Neutrophil (primary cell): ENCODE data around the gene CDS2.
A peak's percentile ranks its signal among the peaks of the same experiment; 100 is the strongest.

Experiments used
- H3K27ac ChIP-seq: fragments of 200-600 bp; sonication (generic); 2 replicates; pipeline ENCODE4 v1.5.1; 2016; ENCODE audit warnings: mild to moderate bottlenecking, moderate library complexity
- H3K27me3 ChIP-seq: fragments of 200-600 bp; sonication (generic); 2 replicates; pipeline ENCODE4 v1.6.0; 2016; ENCODE audit warnings: mild to moderate bottlenecking
- H3K36me3 ChIP-seq: fragments of 200-600 bp; sonication (generic); 2 replicates; pipeline ENCODE4 v1.5.1; 2017
- H3K4me1 ChIP-seq, 2 experiments: fragments of 200-600 bp in 1 of 2; sonication (generic) in 1 of 2; 1 replicate in 1 of 2; 2 replicates in 1 of 2; pipeline versions ENCODE4 v1.5.1 to v1.6.1; 2013 to 2016; ENCODE audit warnings: low read depth in 1 of 2, low read length in 1 of 2, mild to moderate bottlenecking in 1 of 2, moderate library complexity in 1 of 2; ENCODE audit not compliant: control insufficient read depth in 1 of 2, insufficient read depth in 1 of 2
- H3K4me3 ChIP-seq, 2 experiments: fragments of 200-600 bp in 1 of 2; sonication (generic) in 1 of 2; 1 replicate in 1 of 2; 2 replicates in 1 of 2; pipeline ENCODE4 v1.5.1; 2013 to 2016; ENCODE audit warnings: low read depth in 1 of 2, low read length in 1 of 2, mild to moderate bottlenecking in 1 of 2, moderate library complexity in 1 of 2
- H3K9me3 ChIP-seq: fragments of 200-600 bp; sonication (generic); 2 replicates; pipeline ENCODE4 v1.5.1; 2016
- TF ChIP-seq, protein P1 (sequence below): fragments of 200-600 bp; sonication (generic); IDR thresholded peaks from 2 replicates; pipeline ENCODE4 v1.5.1; 2016; ENCODE audit warnings: antibody characterized with exemption

The CDS2 gene

DNA sequence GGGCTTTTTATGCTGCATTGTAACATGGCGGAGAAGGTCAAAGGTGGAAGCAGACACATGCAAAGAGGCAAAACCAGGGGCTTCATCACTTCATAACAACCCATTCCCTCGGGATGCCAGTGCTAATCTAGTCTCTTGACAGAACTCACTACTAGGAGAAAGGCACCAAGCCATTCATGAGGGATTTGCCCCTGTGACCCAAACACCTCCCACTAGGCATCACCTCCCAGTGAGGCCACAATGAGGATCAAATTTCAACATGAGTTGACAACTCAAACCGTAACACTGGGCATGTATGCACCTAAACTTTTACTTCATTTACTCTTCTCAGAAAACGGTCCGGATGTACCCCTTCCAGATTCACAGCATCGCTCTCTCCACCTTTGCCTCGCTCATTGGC lies 61.9 kb downstream of the CDS2 start:
- Histone ChIP-seq H3K27ac (no peak overlapping the region), H3K36me3 (peaks cover 95% of the 10 kb centered on the region)
- TF ChIP-seq, protein P1, sequence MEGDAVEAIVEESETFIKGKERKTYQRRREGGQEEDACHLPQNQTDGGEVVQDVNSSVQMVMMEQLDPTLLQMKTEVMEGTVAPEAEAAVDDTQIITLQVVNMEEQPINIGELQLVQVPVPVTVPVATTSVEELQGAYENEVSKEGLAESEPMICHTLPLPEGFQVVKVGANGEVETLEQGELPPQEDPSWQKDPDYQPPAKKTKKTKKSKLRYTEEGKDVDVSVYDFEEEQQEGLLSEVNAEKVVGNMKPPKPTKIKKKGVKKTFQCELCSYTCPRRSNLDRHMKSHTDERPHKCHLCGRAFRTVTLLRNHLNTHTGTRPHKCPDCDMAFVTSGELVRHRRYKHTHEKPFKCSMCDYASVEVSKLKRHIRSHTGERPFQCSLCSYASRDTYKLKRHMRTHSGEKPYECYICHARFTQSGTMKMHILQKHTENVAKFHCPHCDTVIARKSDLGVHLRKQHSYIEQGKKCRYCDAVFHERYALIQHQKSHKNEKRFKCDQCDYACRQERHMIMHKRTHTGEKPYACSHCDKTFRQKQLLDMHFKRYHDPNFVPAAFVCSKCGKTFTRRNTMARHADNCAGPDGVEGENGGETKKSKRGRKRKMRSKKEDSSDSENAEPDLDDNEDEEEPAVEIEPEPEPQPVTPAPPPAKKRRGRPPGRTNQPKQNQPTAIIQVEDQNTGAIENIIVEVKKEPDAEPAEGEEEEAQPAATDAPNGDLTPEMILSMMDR, result no peak

DNA sequence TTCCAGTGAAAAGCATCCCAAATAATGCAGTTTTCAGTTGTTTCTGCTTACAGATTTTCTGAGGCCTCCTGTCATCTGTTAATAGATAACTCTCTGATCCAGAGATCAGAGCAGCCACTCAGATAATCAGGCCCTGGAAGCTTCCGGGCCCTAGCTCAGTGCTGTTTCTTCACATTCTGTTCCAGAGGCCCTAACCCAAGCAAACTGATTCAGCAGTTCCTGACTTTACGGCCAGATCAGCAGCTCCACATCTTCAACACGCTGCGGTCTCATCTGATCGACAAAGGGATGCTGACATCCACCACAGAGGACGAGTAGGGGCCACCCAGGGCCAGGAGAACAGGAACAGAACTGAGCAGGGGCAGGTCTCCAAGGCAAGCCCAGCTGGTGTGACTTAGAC lies 63.1 kb downstream of the CDS2 start:
- Histone ChIP-seq H3K27me3 (no peaks in the 10 kb centered on the region), H3K4me1 (no peaks in the 10 kb centered on the region), H3K9me3 (no peaks in the 10 kb centered on the region), H3K36me3 (peaks cover 92% of the 10 kb centered on the region), H3K27ac (no peak overlapping the region), H3K4me3 (no peak overlapping the region)
- TF ChIP-seq, protein P1, result no peak

More for the DNA sequence above, 61.9 kb downstream of the CDS2 start:
- Histone ChIP-seq H3K27me3 (no peaks in the 10 kb centered on the region), H3K9me3 (no peaks in the 10 kb centered on the region), H3K4me3 (no peak overlapping the region), H3K4me1 (no peaks in the 10 kb centered on the region)

DNA sequence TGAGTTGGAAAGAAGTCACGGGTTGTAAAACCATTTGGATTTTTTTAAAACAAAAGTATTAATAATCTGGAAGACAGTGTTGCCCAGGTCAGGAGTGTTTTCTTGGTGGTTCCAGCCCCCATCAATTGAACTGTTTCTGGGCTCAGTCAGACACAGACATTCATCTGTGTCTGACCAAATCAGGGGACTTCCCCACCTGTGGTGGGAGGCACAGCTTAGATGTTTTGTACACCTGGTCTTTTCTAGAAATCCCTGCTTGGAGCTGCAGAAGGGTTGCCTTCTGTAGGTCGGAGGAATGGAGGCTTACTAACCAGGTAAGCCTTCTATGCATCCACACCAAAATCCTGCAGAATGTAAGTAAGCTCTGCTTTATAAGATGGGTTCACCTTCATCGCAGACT lies 63.6 kb downstream of the CDS2 start:
- peaks cover 92% of the 10 kb centered on the region for H3K36me3 ChIP-seq
- no peaks in the 10 kb centered on the region for H3K27me3 ChIP-seq
- TF ChIP-seq, protein P1, result no peak
- no peak overlapping the region for H3K4me3 ChIP-seq
- H3K9me3 ChIP-seq, result no peaks in the 10 kb centered on the region
- no peaks in the 10 kb centered on the region for H3K4me1 ChIP-seq
- H3K27ac ChIP-seq, result no peak overlapping the region

DNA sequence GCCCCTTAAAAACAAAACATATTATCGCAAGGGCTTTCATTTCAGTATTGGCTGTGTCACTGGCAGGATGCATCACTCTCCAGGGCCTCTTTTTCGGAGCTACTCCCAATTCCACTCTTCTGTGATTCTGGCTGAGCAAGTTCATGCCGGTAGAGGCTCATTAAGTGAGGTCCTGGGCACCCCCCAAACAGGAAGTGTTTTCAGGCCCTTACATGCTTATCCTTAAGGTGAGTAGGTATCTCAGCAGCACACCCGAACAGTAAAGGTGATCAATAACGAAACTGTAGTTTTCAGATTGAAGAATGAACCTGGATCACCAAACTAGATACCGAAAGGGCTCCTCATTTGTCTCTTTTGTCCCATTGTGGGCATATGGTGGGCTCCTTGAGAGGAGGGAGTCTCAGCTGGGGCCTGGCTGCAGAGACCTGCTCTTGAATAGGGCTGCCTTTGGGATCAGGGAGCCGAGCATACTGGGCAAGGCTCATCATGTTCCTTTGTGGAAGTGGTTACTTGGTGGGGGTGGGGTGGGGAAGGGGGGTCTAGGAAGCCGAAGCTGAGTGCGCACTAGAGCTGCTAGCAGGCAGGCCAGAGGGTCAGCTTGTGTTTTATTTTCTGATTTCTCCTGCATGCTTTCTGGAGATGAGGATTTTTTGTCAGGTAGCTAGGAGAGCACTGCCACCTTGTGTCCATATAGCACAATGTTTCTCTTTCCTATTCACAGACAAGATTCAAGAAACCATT lies 65.2 kb downstream of the CDS2 start:
- peaks cover 91% of the 10 kb centered on the region for H3K36me3 ChIP-seq
- H3K4me3 ChIP-seq, result no peak overlapping the region
- H3K27me3 ChIP-seq, result no peaks in the 10 kb centered on the region
- no peaks in the 10 kb centered on the region for H3K9me3 ChIP-seq
- H3K27ac ChIP-seq, result peak overlapping the region; percentile 47
- TF ChIP-seq, protein P1, result peak; percentile 60
- H3K4me1 ChIP-seq, result no peaks in the 10 kb centered on the region

DNA sequence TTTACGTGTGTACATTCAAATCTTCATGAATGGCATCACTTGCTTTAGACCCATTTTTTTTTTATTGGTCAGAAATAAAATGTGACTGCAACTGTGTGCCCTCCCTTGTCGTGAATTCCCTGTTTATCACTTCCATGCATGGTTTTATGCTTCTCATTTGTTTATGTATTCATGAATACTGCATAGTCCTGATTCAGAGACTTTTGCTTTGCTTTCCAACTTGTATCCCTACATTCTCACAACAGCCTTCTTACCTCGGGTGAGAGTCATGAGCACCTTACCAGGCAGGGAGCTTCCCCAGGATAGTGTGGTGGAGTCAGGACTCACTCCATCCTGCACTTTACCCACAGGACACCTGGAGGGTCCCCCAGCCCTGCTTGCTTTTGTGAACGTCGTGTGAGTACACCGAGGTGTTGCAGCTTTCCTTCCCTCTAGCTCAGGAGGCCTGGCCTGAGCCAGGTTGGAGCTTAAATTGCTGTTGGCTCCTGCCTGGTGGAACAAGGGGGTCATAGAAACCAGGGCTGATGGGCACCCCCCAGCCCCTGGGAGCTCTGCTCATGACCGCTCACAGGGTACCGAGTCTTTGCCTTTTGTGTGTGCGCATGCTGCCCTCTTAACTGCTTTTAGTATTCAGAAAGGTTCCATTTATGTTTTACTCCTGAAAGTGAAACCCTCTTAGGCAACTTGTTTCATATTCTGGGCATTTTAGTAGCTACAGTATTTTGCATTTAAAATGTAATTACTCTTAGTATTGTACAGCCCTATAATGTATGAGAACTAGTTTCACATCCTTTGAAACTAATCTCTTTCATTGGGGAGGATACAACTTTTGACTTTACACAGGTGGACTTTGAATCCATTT lies 66.0 kb downstream of the CDS2 start:
- TF ChIP-seq, protein P1, result no peak
- Histone ChIP-seq H3K4me3 (no peak overlapping the region), H3K27ac (no peak overlapping the region), H3K27me3 (no peaks in the 10 kb centered on the region), H3K9me3 (no peaks in the 10 kb centered on the region), H3K4me1 (no peaks in the 10 kb centered on the region), H3K36me3 (peaks cover 91% of the 10 kb centered on the region)
